Muscle of back (tissue), 11 donors: ENCODE measurements around the gene ZNF117. TPM values are rescaled to one million over a fixed set of nuclear protein-coding genes. Genes with fewer than 3 reads are reported as not detected.
A peak's percentile ranks its signal among the peaks of the same experiment; 100 is the strongest.
"Not testable (repeated sequence)": the region's sequence is repeated elsewhere in the genome, so short reads cannot be mapped to it uniquely, and the experiment has no call there.

Source experiments
- DNase-seq, 3 donors: peaks; one replicate each; pipeline versions ENCODE4 v3.0.0 to v3.0.0-alpha.2; 2013
- polyA plus RNA-seq, 10 donors: library from polyadenylated mRNA; unstranded; fragments of 120-200 nt; gene quantifications; one replicate each; pipeline ENCODE4 v1.2.1, GENCODE V29; 2013; ENCODE audit not compliant: insufficient read length in 10 of 10

ZNF117 gene
- polyA plus RNA-seq, 10 donors = 7.6 to 27.5 (median 13.3) TPM

GRCh38 chr7:64997927-64998391 is 7.1 kb upstream of the ZNF117 start:
- no peak for DNase-seq

GRCh38 chr7:64997164-64997908 is 6.5 kb upstream of the ZNF117 start:
- DNase-seq = no peak

GRCh38 chr7:64996305-64996704 is 5.5 kb upstream of the ZNF117 start:
- DNase-seq = no peak

GRCh38 chr7:64993901-64994300 is 3.1 kb upstream of the ZNF117 start:
- no peak for DNase-seq

GRCh38 chr7:64992971-64993370 is 2.1 kb upstream of the ZNF117 start:
- no peak for DNase-seq

GRCh38 chr7:64990216-64990615 is 620 bp downstream of the ZNF117 start:
- no peak for DNase-seq

- no peak for DNase-seq
Measured at GRCh38 chr7:64978497-64979203, 12.2 kb downstream of the ZNF117 start.

- DNase-seq = no peak
Measured at GRCh38 chr7:64965594-64965993, 25.2 kb downstream of the ZNF117 start.

- no peak for DNase-seq
Measured at GRCh38 chr7:64959072-64959747, 31.6 kb downstream of the ZNF117 start.

GRCh38 chr7:64951250-64951848 is 39.5 kb downstream of the ZNF117 start:
- DNase-seq = peak; percentile 26 to 62 (median 32)

GRCh38 chr7:64950673-64951072 is 40.2 kb downstream of the ZNF117 start:
- not testable (repeated sequence) for DNase-seq

- DNase-seq = not testable (repeated sequence)
Measured at GRCh38 chr7:64948774-64949173, 42.1 kb downstream of the ZNF117 start.

- DNase-seq = peak in 1 of 3 donors; percentile 30
Measured at GRCh38 chr7:64947252-64948000, 43.4 kb downstream of the ZNF117 start.

- peak in 1 of 3 donors; percentile 28 for DNase-seq
Measured at GRCh38 chr7:64946772-64947171, 44.1 kb downstream of the ZNF117 start.

GRCh38 chr7:64945503-64946175 is 45.2 kb downstream of the ZNF117 start:
- DNase-seq = no peak

GRCh38 chr7:64944667-64945502 is 46.0 kb downstream of the ZNF117 start:
- DNase-seq = not testable (repeated sequence)

GRCh38 chr7:64940021-64940420 is 50.8 kb downstream of the ZNF117 start:
- DNase-seq = not testable (repeated sequence)

GRCh38 chr7:64938540-64938939 is 52.3 kb downstream of the ZNF117 start:
- DNase-seq = no peak

- DNase-seq = no peak
Measured at GRCh38 chr7:64934478-64934877, 56.4 kb downstream of the ZNF117 start.
